GM15510 (cell line): ENCODE data around the gene OVCH1.

Experiments used
- POLR2A ChIP-seq: IDR thresholded peaks from 3 replicates; pipeline ENCODE4 v1.6.1; 2011; ENCODE audit warnings: borderline replicate concordance; ENCODE audit not compliant: insufficient read length; ENCODE audit errors: extremely low read depth

Gene OVCH1

GRCh38 chr12:29382251-29382650 lies 115.2 kb downstream of the OVCH1 start:
- no peak for TF ChIP-seq POLR2A

GRCh38 chr12:29380536-29381523 lies 116.7 kb downstream of the OVCH1 start, which contains the start of gene ERGIC2:
ERGIC2 (minus strand) TSS chr12:29381172; CDS start chr12:29371633, 9,539 bp downstream.
- peak; percentile 52 for TF ChIP-seq POLR2A
